WI38 (cell line): ENCODE results near the gene ANKLE2.

Experiments
- H3K4me3 ChIP-seq: 2 replicates; pipeline ENCODE4 v1.5.1; 2011; ENCODE audit warnings: low read depth, mild to moderate bottlenecking, control low read depth, low read length
- CTCF ChIP-seq: IDR thresholded peaks from 2 replicates; pipeline ENCODE4 v1.5.1; 2012; ENCODE audit warnings: low read depth, mild to moderate bottlenecking, control low read depth, low read length

ANKLE2 gene

DNA sequence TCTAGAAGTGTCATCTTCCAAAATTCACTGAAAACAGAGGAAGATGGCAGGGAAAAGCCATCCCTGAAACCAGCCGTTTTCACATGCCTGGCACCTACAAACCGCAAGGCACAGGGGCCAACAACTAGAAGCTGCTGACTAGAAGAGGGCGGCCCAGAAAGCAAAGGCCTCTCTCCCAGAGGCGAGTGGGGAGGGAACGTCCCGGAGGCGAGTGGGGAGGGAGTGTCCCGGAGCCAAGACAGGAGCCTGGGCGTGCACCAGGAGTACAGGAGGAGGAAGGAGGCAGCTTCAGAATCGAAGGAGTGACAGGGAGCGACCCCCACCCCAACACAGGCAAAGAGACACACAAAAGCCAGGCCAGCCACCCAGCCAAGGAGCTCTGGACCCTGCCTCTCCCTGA lies 21.0 kb downstream of the ANKLE2 start:
- no peak for TF ChIP-seq CTCF
- no peak overlapping the region for H3K4me3 ChIP-seq

DNA sequence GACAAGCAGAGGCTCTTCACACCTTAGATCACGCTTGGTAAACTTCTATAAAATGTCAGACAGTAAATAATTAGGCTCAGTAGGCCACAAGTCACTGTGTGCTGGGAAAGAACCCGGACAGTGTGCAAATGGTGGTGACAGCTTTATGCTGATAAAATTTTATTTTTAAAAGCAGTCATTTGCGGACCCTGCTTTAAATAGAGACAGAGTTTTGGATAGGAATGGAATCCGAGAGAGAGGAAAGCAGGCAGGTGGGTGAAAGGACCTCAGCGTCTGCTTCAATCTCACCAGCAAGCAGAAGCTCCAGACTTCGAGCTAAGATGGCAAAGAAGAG lies 21.4 kb downstream of the ANKLE2 start:
- no peak for TF ChIP-seq CTCF

GRCh38 chr12:132739600-132740312 lies 21.9 kb downstream of the ANKLE2 start:
- no peak for TF ChIP-seq CTCF

More for the DNA sequence above, 21.4 kb downstream of the ANKLE2 start:
- no peak overlapping the region for H3K4me3 ChIP-seq

GRCh38 chr12:132736913-132737312 lies 24.7 kb downstream of the ANKLE2 start:
- no peak for TF ChIP-seq CTCF
- no peak overlapping the region for H3K4me3 ChIP-seq

More at GRCh38 chr12:132739600-132740312, 21.9 kb downstream of the ANKLE2 start:
- H3K4me3 ChIP-seq = no peak overlapping the region

- TF ChIP-seq CTCF = no peak
- no peak overlapping the region for H3K4me3 ChIP-seq
Observed at GRCh38 chr12:132736378-132736777, 25.3 kb downstream of the ANKLE2 start.

DNA sequence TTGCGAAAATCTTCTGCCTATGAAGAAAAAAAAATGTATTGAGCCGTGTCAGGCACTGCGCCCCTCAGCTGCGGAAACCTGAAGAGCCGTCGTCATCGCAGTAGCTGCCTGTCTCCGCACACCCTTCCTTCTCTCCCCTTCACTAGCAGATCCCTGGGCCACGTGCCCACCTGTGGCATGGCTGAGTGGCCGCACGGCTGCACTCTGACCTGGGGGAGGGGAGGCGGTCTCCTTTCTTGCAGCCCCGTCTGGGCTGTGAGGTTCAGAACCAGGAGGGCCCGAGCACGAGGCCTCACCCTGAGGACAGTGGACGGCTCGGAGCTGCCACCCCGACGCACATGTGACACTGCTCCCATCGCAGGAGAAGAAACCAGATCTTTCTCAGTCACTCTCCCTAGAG lies 26.1 kb downstream of the ANKLE2 start:
- TF ChIP-seq CTCF = no peak
- no peak overlapping the region for H3K4me3 ChIP-seq

DNA sequence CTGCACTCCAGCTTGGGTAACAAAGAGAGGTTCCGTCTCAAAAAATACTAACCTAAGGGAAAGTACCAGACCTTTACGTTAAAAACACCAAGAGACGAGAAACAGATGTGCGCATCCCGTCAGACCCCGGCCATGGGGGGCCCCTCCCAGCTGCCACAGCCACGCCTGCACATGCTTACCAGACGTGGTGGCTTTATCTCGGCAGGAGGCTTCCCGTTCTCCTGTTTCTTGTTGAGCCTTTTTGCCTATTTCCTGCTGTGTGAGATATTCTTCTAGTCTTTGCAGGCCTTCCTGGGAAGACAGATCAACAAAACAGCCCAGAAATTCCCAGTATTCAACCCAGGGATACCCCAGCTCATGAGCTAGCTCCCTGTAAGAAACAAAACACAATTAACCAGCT lies 27.4 kb downstream of the ANKLE2 start:
- no peak for TF ChIP-seq CTCF
- H3K4me3 ChIP-seq = no peak overlapping the region
